Kasumi-1 (cell line): Measurements from ENCODE around the gene CHD2.
A peak's percentile ranks its signal among the peaks of the same experiment; 100 is the strongest.

ENCODE experiments used
- DNase-seq, 2 experiments: peaks; one replicate each; lab custom pipeline; 2025; lab: John Stamatoyannopoulos, UW

The CHD2 gene

DNA sequence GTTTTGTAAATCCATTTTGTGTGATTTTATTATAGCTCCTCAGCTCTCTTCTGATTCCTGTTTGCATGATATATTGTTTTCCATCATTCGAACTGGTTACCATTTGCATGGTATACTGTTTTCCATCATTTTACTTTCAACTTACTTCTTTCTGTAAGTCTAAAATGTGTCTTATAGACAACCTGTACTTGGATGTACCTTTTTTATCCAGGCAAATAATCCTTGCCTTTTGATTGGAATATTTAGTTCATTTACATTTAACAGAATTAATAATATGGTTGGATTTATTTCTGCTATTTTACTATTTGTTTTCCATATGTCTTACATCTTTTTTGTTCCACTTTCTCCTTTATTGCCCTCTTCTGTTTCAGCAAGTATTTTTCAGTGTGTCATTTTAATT is 62.8 kb downstream of the CHD2 start:
- no peak for DNase-seq

DNA sequence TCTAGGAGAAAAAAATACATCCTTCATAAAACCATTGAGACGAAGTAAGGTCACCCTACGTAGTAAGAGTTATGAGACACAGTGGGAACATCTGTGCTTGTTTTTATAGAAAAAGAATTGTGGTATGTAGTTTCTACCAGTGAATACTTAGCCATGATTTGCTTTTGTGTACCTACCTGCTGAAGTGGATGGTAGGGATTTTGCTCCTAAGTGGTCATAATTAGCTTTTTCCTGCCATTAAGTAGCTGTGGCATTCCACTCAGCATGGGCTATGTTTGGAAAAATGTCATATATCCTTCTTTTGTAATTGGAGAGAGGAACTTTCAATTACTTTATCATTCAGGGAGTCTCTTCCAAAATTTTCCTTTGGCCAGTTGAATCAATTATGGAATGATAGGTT is 63.7 kb downstream of the CHD2 start:
- no peak for DNase-seq

DNA sequence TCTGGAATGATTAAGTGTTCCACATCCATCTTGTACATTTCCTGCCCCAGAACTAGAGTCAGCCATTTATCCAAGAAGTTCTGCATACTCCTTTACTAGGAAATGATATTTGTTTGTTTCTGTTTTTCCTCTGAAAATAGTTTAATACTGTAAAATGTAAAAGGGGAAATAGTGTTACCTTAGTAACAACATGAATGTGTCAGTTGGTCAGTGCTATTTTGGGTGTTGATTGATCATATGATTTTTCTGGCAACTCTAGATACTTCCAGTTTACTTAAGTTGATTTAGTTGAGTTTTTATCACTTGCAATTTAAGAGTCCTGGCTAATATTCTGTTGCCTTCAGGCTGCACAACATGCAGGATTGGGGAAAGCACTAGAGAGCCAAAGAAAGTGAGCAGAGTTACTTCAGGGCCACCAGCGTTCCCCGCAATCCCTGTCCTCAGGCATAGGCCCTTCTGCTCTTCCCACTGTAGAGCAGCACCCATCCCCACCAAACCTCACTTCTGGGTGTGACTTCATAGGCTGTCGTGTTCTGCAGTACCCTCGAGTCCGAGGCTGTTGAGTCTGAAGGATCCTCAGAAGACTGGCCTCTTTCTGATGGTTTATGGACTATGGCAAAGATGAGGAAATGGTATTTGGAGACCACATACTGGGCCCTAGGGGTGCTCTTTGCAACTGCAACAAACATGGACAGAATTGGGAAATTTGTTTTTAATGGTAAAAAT is 69.0 kb downstream of the CHD2 start:
- peak in 1 of 2 experiments; percentile 15 for DNase-seq

DNA sequence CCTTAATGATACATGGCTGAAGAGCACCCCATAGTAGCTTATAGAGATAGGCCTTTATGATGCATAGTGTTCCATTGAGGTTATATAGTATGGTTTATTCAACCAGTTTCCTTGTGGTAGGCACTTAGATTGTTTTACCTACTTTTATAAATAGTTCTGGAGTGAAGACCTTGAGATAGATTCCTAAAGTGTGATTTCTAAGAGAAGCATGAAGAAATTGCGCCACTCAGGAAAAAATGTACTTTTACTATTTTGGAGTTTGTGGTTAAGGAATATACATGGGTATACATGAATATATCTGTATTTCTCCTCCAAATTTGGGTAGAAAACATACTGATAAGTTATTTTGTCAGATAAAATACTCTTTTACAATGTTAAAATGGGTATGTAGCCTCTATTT is 70.5 kb downstream of the CHD2 start:
- DNase-seq = no peak

DNA sequence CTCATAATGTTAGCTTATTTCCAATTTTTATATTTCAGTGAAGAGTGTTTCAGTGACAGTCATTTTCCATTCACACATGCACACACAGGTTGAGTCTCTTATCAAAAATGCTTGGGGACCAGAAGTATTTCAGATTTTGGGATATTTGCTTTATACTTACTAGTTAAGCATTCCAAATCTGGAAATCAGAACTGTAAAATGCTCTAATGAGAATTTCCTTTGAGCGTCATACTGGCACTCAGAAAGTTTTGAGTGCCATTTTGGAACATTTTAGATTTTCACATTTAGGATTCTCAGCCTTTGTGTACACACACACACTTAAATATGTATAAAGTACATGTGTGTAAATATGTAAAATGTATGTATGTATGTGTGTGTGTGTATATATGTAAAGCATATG is 71.0 kb downstream of the CHD2 start:
- no peak for DNase-seq

DNA sequence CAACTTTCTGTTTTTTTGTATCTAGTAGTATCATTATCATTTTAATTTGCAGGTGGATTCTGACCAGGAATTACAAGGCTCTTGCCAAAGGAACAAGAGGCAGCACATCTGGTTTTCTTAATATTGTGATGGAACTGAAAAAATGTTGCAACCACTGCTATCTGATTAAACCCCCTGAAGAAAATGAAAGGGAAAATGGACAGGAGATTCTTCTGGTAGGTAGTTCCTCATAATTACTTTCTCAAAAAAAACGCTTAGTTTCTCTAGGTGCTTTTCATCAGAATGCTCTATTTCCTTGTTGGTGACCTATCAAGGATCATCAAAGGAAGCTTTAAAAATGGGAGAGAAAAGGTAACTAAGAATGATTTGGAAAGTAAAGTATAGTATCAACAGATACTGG is 71.6 kb downstream of the CHD2 start:
- DNase-seq = no peak

DNA sequence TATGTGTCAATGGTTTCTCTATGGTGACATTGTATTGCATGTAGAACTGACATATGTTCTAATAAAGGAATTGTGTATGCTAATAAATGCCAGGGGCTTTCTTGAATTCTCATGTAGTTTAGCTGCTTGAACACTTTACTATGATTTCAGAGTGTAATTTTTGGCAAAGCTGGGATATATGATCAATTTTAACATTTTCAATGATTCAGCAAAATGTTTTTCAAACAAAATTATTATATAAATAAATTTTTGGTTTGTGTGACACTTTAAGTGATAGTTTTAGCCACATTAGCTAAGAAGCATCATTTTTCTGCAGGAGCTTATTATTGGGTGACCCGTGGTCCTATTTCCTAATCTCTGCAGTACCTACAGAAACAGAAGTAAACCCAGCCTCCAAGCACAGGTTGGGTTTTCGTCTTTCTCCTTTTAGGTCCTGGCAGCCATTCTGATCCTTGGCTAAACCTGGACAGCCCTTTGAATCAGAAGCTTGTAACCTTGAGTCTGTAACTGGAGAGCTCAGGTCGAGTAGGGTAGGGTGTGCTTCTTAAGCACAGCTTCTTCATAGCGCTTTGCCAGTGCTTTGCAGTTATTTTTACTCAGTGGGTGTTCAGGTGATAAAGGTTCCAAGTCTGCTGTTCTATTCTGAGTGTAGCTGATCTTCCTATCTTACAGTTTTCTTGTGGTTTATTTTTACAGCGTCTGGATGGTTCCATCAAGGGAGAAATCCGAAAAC is 74.2 kb downstream of the CHD2 start:
- no peak for DNase-seq

DNA sequence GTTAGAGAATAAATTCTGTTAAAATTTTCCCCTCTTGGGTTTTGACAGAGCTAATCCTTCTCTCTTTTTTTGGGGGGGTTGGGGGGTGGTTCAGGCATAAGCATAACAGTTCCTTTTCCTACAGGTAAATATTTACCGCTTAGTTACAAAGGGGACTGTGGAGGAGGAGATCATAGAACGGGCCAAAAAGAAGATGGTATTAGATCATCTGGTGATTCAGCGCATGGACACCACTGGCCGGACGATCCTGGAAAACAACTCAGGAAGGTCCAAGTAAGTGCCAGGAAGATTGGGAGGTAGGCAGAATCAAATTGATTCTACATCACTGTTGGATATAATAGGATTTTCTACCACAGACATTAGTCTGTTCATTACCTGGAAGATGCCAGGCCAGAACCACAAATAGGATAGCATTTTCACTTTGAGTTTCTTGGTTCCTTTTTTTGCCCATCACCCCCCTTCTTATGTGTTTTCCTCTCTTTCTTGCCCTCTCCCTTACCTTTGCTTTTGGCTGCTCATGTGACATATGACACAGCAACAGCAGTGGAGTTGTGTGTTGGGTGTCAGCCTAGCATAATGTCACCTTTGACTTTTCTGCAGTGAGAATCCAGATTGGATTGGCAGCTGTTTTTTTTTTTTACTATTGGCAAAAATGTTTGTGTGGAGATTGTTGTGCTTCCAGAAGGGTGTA is 79.0 kb downstream of the CHD2 start:
- DNase-seq = no peak

DNA sequence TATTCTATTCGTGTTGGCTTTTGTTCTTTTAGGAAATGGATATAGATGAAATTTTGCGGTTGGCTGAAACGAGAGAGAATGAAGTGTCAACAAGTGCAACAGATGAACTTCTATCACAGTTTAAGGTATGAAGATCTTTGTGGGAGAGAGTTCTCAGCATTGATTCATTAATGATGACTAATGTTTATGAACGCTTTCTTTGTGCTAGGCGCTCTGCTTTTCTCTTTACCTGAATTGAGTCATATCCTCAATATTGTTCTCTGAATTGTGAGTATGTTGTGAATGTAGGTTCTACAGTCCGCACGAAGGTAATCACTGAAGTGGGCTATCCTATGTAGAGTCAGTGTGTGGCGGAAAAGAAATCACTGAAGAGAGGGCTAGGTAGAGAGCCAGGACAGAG is 81.2 kb downstream of the CHD2 start:
- no peak for DNase-seq

DNA sequence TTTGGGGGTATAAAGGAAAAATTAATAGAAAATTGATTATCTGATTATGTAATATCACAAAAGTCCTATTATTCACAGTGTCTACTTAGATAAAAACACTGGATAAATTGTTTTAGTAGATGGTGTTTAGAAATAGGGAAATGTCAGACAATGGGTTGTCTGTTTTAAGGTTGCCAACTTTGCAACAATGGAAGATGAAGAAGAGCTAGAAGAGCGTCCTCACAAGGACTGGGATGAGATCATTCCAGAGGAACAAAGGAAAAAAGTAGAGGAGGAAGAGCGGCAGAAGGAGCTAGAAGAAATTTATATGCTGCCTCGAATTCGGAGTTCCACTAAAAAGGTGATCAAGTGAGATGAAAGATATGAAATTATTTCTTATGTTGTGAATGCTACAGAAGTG is 84.0 kb downstream of the CHD2 start:
- no peak for DNase-seq

DNA sequence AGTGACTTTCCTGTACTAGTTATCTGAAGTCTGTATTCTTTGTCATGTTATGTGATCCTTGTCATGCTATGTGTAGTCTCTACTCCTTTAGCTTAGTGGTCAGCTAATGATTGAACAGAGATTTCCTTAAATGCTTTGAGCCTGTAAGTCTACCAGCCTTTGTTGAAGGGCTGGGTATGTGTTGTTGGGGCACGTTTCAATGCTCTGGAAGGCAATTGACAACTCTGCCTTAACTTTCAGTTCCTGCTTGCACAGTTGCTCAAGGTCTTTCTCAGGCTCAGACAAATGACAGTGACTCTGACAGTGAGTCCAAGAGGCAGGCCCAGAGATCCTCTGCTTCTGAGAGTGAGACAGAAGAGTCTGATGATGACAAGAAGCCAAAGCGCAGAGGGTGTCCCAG is 89.3 kb downstream of the CHD2 start:
- DNase-seq = no peak

DNA sequence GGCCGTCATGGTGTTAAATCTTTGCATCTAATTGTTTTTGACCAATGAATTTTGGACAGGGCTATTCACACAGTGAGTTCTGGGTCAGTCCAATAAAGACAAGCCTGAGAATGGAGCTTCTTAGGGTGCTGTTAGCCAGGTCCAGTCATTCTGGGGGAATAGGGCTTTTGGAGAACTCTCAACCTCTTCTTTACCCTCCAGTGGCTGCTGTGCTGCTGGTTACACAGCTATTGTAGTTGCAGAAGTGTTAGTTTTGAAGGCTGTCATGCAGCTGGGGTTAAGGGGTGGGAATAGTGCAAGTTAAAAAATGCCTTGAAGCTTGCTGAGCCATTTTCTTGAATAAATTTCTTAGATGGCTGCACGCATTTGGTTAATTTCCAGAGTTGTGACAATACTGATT is 89.9 kb downstream of the CHD2 start:
- no peak for DNase-seq

DNA sequence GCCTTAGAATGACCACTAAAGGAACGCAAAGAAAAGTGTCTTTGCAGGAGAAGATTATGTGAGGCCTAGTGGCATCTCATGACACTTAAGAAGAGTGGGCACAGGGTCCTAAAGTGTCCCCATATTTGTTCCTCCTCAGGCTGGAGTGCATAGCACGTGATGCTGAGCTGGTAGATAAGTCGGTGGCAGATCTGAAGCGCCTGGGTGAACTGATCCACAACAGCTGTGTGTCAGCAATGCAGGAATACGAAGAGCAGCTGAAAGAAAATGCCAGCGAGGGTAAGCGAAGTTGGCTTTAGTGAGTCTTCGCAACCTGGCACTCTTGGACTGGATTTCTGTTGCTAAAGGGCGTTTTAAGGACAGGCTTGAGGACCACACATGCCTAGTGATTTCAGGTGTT is 92.6 kb downstream of the CHD2 start:
- no peak for DNase-seq

DNA sequence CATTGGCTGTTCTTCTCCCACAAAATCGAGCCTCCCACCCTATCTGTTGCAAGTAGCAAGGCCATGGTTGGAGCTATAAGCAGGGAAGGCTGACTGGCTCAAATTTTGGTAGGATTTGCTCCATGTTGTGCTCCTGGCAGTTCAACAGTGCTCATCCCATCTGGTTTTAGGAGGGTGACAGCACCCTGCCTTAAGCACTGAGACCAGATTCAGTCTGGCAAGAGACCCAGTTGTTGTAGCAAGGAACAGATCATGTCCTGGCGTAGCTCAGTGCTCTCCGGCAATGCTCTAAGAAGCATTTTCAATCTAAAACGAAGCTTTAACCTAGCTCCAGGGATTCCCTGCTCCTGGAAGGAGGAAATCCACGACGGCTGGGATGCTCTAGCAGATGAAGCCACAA is 97.7 kb downstream of the CHD2 start:
- DNase-seq = no peak

DNA sequence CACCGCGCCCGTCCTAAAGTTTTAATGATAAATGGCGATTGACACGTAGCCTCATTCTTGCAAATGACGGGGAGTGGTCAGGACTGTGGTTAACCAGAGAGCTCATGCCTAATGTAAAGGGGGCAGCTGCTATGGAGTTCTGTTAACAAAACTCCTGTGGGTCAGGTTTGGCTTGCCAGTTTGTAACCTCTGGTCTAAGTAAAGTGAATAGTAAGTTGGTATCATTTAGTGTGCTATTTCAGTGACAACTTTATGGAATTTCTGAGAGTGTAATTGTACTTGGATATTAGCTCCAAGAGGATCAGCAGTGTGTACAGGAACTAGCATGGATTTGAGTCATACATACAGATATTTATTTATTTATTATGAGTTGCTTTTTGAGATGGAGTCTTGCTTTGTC is 101.0 kb downstream of the CHD2 start:
- DNase-seq = no peak

DNA sequence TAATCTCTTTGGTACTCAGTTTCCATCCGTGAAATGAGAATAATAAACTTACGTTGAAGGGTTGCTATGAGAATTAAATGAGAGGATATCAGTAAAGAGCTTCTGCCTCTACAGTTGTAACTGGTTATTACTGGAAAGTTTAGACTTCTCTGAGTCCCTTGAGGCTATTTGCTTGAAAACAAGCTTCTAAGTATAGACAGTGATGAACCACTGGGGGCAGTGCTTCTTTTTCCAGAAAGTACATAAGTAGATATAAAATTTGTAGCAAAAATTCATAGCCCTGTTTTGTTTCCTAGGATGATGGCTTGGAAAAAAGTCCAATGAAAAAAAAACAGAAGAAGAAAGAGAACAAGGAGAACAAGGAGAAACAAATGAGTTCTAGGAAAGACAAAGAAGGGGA is 101.8 kb downstream of the CHD2 start:
- no peak for DNase-seq

DNA sequence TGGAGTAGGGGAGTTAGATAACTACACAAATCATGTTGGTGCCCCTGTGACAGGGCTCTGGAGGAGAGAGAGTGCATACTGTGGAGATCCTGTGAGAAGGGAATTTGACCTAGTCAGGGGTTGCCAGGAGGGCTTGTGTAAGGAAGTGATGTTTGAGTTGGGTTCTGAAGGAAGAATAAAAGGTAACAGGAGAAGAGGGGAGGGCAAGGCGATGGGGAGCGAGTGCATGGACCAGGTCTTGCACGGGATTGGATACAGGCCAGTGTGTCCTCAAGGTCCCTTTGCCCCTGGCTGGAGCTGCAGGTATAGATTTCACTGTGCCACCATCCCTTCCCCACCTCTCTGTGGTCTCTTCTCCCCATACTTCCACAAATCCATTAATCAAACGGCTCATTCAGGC is 105.0 kb downstream of the CHD2 start:
- DNase-seq = no peak

DNA sequence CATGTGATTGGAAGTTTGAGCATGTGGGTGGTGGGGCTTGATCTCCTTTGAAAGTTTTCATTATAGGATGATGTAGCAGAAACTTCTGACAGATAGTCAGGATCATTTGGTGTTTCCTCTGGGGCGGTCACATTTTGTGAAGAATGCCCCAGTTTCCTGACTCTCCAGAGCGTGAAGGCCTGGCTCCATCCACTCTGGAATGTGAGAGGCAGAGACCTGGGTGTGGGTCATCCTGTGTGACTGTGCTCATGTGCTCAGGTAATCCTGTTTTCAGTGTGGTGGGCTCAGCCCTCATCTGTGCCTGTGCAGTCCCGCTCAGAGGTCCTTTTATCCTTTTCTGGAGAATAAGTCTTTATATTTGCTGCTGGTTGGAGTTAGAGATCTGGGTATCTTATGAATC is 107.9 kb downstream of the CHD2 start:
- no peak for DNase-seq

DNA sequence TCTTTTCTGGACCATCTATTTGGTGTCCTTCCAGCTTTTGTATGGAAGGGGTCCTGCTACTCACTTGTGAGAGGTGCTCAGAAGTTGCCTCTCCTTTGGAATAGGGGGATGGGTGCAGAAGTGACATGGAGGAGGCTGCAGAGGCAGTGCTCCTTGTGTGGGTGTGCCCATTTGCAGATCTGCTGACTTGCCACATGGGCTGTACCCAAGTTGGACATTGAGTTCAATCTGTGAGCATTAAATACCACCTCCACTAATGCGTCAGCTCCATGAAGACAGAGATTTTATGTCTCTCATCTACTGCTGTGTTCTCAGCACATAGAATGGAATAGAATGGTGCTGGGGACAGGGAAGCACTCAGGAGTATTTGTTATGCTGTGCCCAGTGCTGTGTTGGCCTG is 112.7 kb downstream of the CHD2 start:
- no peak for DNase-seq

DNA sequence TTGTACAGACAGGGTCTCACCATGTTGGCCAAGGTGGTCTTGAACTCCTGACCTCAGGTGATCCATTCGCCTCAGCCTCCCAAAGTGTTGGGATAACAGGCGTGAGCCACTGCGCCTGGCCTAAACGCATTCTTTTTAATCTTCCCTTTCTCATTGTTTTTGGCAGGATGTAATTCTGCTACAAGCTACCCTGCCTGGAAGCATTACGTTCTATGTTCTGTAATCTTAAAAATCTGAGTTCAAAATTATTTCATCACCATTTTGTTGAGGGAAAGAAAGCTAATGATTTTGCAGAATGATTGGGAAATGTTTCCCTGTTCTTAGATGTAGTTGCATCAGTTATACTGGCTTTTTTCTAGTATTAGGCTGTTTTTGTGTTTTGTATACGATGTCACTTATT is 117.4 kb downstream of the CHD2 start:
- no peak for DNase-seq

DNA sequence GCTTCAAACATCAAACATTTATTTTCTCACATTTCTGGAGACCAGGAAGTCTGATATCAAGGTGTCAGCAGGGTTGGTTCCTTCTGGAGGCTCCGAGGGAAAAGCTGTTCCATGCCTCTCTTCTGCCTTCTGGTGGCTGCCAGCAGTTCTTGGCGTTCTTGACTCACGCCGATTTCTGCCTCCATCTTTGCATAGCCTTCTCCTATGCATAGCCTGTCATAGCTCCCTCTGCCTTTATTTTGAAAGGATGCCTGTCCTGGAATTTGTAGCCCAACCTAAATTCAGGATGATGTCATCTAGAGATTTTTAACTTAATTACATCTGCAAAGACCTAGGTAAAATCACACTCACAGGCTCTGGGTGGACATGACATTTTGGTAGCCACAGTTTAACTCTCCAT is 118.5 kb downstream of the CHD2 start:
- DNase-seq = no peak

DNA sequence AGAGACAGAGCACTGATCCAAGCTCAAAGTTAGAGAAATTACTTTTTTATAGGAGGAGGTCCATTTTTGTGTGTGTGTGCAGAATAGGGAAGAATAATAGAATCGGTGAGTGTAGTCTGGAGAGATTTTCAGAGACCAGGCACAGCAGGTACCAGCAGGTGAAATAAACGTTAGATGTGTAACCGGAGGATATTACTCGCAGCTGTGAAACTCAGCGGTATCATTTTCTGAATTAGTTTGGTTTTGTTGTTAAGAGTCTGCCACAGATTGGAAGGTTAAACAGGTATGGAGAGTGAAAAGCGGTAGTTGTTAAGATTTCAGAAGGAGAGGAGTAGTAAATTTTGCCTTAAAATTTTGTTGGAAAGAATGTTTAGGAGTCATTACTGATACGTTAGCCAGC is 119.0 kb downstream of the CHD2 start:
- DNase-seq = no peak

DNA sequence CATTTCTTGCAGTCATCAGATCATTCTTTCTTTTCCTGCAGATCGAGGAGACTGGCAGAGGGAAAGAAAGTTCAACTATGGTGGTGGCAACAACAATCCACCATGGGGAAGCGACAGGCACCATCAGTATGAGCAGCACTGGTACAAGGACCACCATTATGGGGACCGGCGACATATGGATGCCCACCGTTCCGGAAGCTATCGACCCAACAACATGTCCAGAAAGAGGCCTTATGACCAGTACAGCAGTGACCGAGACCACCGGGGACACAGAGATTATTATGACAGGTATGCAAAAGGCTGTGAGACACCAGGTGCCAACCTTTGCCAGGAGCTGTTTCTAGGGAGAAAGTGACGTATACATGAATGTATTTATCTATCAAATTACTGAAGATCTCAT is 119.8 kb downstream of the CHD2 start:
- DNase-seq = no peak
